ENCODE data around the gene ATXN1.

ATXN1 gene

GRCh38 chr6:16345449-16346330 lies 415.6 kb downstream of the ATXN1 start:
- no peak for TF ChIP-seq CTCF (IDR thresholded peaks at IDR 0.05; ENCODE audit: low read depth, low read length, missing control alignments)
- peak; percentile 90 for DNase-seq (ENCODE audit: extremely low read depth, low read depth)
- H3K4me3 ChIP-seq (replicated peaks; ENCODE audit: low read depth, low read length), result no peak overlapping the region

DNA sequence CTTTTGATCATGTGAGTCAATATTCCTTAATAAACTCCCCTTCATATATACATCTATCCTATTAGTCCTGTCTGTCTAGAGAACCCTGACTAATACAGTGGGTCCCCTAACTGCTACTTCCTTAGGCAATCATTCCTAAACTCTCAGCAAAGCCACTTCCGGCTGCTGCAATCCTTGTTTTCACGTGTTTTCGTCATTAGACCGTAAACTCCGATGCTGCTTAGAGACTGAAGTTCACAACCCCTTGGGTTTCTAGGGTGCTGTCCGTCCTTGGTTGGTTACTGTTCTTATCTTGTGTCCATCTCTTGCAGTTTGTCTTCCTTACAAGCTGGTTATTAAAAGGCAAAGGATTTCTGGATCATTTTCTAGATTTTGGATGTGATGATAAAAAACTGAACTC lies 416.5 kb downstream of the ATXN1 start:
- no peak for DNase-seq (ENCODE audit: extremely low read depth, low read depth)
- no peak overlapping the region for H3K4me3 ChIP-seq (replicated peaks; ENCODE audit: low read depth, low read length)
- no peak for TF ChIP-seq CTCF (IDR thresholded peaks at IDR 0.05; ENCODE audit: low read depth, low read length, missing control alignments)

DNA sequence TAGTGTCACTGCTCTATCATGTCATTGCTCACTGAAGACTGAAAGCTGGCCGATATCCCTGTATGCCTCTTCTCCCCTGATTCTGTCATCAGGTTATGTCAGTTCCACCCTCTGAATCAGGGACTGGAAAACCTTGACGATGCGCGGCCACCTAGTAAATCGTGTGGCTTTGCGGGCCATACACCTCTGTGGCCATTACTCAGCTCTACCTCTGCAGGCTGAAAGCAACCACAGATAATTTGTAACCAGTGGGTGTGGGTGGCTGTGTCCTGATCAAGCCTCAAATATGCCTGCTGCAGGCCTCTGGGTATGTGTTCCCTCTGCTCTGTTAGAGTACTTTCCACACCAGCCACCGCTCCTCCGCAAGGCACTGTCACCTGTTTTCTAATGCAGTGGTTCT lies 417.7 kb downstream of the ATXN1 start:
- no peak for DNase-seq (ENCODE audit: extremely low read depth, low read depth)
- H3K4me3 ChIP-seq (replicated peaks; ENCODE audit: low read depth, low read length), result no peak overlapping the region
- TF ChIP-seq CTCF (IDR thresholded peaks at IDR 0.05; ENCODE audit: low read depth, low read length, missing control alignments), result no peak

GRCh38 chr6:16339265-16339587 lies 422.0 kb downstream of the ATXN1 start:
- H3K4me3 ChIP-seq (replicated peaks; ENCODE audit: low read depth, low read length), result no peak overlapping the region
- TF ChIP-seq CTCF (IDR thresholded peaks at IDR 0.05; ENCODE audit: low read depth, low read length, missing control alignments), result no peak
- DNase-seq (ENCODE audit: extremely low read depth, low read depth), result no peak

DNA sequence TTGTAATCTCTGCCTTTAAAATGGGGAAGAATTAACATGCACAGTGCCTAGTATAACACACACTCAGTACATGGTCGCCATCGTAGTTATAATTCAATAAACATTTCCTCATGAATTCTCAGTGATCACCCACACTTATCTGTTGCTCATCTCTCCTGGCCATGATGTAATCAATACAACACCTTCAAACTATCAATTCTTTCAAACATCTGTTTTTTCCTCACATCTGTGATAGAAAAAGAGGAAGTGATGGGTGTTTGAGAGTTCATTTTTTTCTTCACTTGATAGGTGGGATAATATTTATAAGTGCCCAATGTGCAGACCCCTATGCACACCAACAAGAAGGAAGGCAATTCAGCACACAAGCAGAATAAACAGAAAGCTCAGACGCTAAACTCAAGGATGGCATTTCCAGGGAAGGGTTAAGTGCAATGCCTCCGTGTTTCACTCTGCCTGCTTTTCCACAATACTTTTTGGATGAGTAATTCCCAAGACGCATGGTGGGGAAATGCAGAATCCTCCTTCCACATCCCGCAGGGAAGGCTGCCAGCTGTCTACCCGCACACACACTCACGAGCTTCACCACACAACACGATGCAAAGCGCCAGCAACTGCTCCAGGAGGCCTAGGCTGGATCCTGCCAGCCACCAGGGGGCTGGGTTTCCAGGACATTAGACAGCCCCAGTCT lies 422.5 kb downstream of the ATXN1 start:
- peak; percentile 96 for DNase-seq (ENCODE audit: extremely low read depth, low read depth)
- TF ChIP-seq CTCF (IDR thresholded peaks at IDR 0.05; ENCODE audit: low read depth, low read length, missing control alignments), result peak; percentile 86
- no peak overlapping the region for H3K4me3 ChIP-seq (replicated peaks; ENCODE audit: low read depth, low read length)

DNA sequence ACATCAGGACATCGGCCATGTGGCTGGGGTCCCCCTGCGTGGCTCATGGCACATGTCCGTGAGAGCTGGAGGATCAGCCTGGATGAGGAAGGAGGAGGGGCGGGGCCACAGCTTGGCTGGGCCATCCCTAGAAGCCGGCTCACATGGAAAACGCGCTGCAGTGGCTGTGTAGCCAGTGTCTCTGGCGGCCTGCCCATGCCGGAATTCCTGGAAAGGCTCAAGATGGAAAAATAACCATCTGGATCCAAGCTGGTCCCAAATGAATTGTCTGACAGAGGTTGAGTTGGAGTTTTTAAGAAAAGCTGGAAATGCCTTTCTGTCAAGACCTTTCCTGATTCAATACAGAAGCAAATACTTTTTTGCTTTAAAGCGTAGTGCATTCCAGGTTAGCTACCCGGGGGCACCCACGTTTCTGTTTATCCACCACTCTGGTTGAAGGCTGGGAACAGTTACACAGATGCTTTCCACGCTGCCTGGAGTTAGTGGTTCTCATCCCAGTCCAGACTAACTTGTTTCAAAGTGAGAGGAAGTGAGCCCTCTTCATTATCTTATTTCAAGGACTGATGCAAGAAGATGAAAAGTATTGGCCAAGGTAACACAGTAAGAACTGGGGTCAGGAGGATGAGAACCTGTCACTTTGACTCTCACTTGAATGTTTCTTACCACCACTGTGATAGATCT lies 423.8 kb downstream of the ATXN1 start:
- H3K4me3 ChIP-seq (replicated peaks; ENCODE audit: low read depth, low read length), result no peak overlapping the region
- TF ChIP-seq CTCF (IDR thresholded peaks at IDR 0.05; ENCODE audit: low read depth, low read length, missing control alignments), result no peak
- peak; percentile 98 for DNase-seq (ENCODE audit: extremely low read depth, low read depth)

All from HFF-Myc (cell line).